Pancreas (tissue), 10 donors: ENCODE data around the gene B4GALNT3. TPM values are rescaled to one million over a fixed set of nuclear protein-coding genes. Genes with fewer than 3 reads are reported as not detected.

Experiments used
- ATAC-seq, 4 donors: fragments of 200-7000 bp; cut with Tn5 transposase; one replicate each; pipeline versions ENCODE4 v1.8.0 to v1.9.1; 2020; ENCODE audit warnings: mild to moderate bottlenecking in 4 of 4, moderate library complexity in 4 of 4
- DNase-seq, 6 donors: peaks; one replicate each; pipeline ENCODE4 v3.0.0-alpha.2; 2020
- FAIRE-seq: peaks from 2 replicates; lab custom pipeline; 2012; peaks lifted over from hg19 to GRCh38; lab: Jason Lieb, UNC
- H3K27ac ChIP-seq, 4 donors: fragments of 200-600 bp; sonication (generic); 1 replicate in 3 of 4; 2 replicates in 1 of 4; pipeline versions ENCODE4 v1.5.0 to v1.8.0; 2020
- H3K27me3 ChIP-seq, 4 donors: fragments of 200-600 bp; one replicate each; pipeline ENCODE4 v1.8.0; 2021
- H3K36me3 ChIP-seq, 3 donors: fragments of 200-600 bp; sonication (generic) in 1 of 3; one replicate each; pipeline versions ENCODE4 v1.5.0 to v1.8.0; 2020 to 2021
- H3K4me1 ChIP-seq, 3 donors: fragments of 200-600 bp; one replicate each; pipeline ENCODE4 v1.8.0; 2021
- H3K4me3 ChIP-seq, 4 donors: fragments of 200-600 bp; sonication (generic) in 2 of 4; one replicate each; pipeline versions ENCODE4 v1.5.0 to v1.8.0; 2020 to 2021
- H3K9me3 ChIP-seq, 4 donors: fragments of 200-600 bp; one replicate each; pipeline ENCODE4 v1.8.0; 2021
- WGBS, 2 donors: extraction: QIAGEN DNeasy Blood & Tissue Kit; methylation state at CpG; one replicate each; pipeline ENCODE4 v1.1.7; 2013; 5-methylcytosine and 5-hydroxymethylcytosine counted together
- intact Hi-C, 3 donors: fragments of 100-400 bp; cut with DNase I; formaldehyde crosslinking; loops; one replicate each; pipeline versions ENCODE4 v1.11.1 to v1.14.2; 2022
- polyA plus RNA-seq, 2 donors: library from polyadenylated mRNA; stranded (reverse); fragments of 200-250 nt; gene quantifications; one replicate each; pipeline ENCODE4 v1.2.3, GENCODE V29; 2013
- total RNA-seq, 6 donors: library from RNA; stranded (reverse); fragmentation: NEBNext Ultra II Directional in 4 of 6; extraction: Animal tissue kit (Norgen Biotek cat#: 25700) in 4 of 6; gene quantifications; one replicate each; pipeline versions ENCODE4 v1.2.1 to v1.2.4, GENCODE V29; 2021 to 2023
- TF ChIP-seq, protein P1 (sequence below), 4 donors: fragments of 200-600 bp; sonication (generic) in 3 of 4; IDR thresholded peaks; one replicate each; pipeline versions ENCODE4 v1.5.0 to v1.8.0; 2021; ENCODE audit warnings: antibody characterized with exemption in 4 of 4
- donor health status: healthy with polysubstance abuse.
- donor health status: DM: no; HTN: no; CAD: no; lungs with moderate emphysema.
- donor health status: DM: no; HTN: no; CAD: no.
- donor health status: control.
- donor health status: control.
- donor health status: Bipolar disorder and iron deficiency.
- donor health status: DM: yes; HTN: yes; CAD: no.
- donor health status: DM: no; HTN: no; CAD: no.
- donor health status: DM: no; HTN: no; CAD: no.
- donor health status: DM: yes; HTN: yes; CAD: no.

Gene B4GALNT3
- total and polyA plus RNA-seq, 8 donors: 3.8 to 19.5 (median 7.7) TPM

- DNase-seq (no peak), FAIRE-seq (no peak), ATAC-seq (no peak)
- no peaks in the 10 kb centered on the region for H3K36me3 ChIP-seq
- TF ChIP-seq, protein P1, sequence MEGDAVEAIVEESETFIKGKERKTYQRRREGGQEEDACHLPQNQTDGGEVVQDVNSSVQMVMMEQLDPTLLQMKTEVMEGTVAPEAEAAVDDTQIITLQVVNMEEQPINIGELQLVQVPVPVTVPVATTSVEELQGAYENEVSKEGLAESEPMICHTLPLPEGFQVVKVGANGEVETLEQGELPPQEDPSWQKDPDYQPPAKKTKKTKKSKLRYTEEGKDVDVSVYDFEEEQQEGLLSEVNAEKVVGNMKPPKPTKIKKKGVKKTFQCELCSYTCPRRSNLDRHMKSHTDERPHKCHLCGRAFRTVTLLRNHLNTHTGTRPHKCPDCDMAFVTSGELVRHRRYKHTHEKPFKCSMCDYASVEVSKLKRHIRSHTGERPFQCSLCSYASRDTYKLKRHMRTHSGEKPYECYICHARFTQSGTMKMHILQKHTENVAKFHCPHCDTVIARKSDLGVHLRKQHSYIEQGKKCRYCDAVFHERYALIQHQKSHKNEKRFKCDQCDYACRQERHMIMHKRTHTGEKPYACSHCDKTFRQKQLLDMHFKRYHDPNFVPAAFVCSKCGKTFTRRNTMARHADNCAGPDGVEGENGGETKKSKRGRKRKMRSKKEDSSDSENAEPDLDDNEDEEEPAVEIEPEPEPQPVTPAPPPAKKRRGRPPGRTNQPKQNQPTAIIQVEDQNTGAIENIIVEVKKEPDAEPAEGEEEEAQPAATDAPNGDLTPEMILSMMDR (IDR thresholded peaks at IDR 0.05): no peak
- no peak overlapping the region for H3K27ac ChIP-seq
- H3K27me3 ChIP-seq: no peaks in the 10 kb centered on the region
- 70 to 71% methylated on average over 9 of the region's 9 CpGs for WGBS, 2 donors
- intact Hi-C loops: loop anchor here in 1 of 3 donors (5.0 kb wide), 1 partner anchor 173 kb away; the partner anchor contains the start of gene WNK1
- H3K4me3 ChIP-seq: no peak overlapping the region
- H3K4me1 ChIP-seq: peaks cover 0 to 8% (median 0%) of the 10 kb centered on the region in 3 donors
- no peaks in the 10 kb centered on the region for H3K9me3 ChIP-seq
Measured at GRCh38 chr12:579420-580110, 119.8 kb downstream of the B4GALNT3 start.

GRCh38 chr12:580813-581212, 121.1 kb downstream of the B4GALNT3 start:
- TF ChIP-seq, protein P1 (IDR thresholded peaks at IDR 0.05): no peak
- Histone ChIP-seq H3K27ac (no peak overlapping the region), H3K27me3 (no peaks in the 10 kb centered on the region), H3K4me3 (no peak overlapping the region), H3K9me3 (no peaks in the 10 kb centered on the region), H3K4me1 (peaks cover 0 to 8% (median 0%) of the 10 kb centered on the region in 3 donors), H3K36me3 (no peaks in the 10 kb centered on the region)
- FAIRE-seq: no peak
- no peak for DNase-seq
- ATAC-seq: no peak
- WGBS, 2 donors: 89 to 93% methylated on average over 4 of the region's 4 CpGs
- intact Hi-C loops: no loop called here

- ATAC-seq (no peak), DNase-seq (no peak), FAIRE-seq (no peak)
- intact Hi-C loops: no loop called here
- WGBS, 2 donors: 93 to 99% methylated on average over 5 of the region's 5 CpGs
- TF ChIP-seq, protein P1 (IDR thresholded peaks at IDR 0.05): no peak
- no peaks in the 10 kb centered on the region for H3K36me3 ChIP-seq
- H3K27me3 ChIP-seq: no peaks in the 10 kb centered on the region
- H3K9me3 ChIP-seq: no peaks in the 10 kb centered on the region
- peaks cover 0 to 8% (median 0%) of the 10 kb centered on the region in 3 donors for H3K4me1 ChIP-seq
- H3K4me3 ChIP-seq: no peak overlapping the region
- H3K27ac ChIP-seq: no peak overlapping the region
Measured at GRCh38 chr12:581321-581720, 121.6 kb downstream of the B4GALNT3 start.

- TF ChIP-seq, protein P1 (IDR thresholded peaks at IDR 0.05): no peak
- intact Hi-C loops: no loop called here
- H3K9me3 ChIP-seq: no peaks in the 10 kb centered on the region
- ATAC-seq (no peak), DNase-seq (no peak), FAIRE-seq (no peak)
- no peak overlapping the region for H3K27ac ChIP-seq
- H3K27me3 ChIP-seq: no peaks in the 10 kb centered on the region
- 75 to 80% methylated on average over 9 of the region's 9 CpGs for WGBS, 2 donors
- H3K4me1 ChIP-seq: peaks cover 0 to 8% (median 0%) of the 10 kb centered on the region in 3 donors
- no peaks in the 10 kb centered on the region for H3K36me3 ChIP-seq
- H3K4me3 ChIP-seq: no peak overlapping the region
Measured at GRCh38 chr12:581746-582145, 122.0 kb downstream of the B4GALNT3 start.

DNA sequence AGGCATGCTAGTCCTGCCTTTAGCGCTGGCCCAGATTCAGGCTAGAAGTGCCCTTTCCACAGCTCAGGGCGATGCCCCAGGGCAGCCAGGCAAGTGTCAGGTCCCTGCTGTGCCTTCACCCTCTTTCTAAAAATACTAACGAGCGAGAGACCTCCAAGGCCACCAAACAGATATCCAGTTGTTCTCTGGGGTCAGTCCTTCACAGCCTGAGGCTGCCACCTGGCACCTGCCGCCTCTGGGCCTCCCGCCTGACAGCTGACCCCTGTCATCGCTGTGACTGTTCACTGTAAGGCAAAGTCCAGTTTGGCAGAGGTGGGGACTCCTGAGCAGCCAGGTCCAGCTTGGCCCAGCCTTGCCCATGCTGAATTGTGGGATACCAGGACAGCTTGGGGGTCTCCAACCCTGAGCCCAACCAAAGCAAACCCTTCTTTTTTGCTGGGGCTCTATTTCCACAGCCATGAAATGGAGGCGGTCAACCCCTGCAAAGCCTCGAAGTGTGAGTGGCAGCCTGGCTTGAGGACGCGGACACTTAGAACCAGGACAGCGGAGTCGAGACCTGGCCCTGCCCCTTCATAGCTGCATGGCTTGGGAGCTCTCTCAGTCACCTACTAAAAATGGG, 123.6 kb downstream of the B4GALNT3 start:
- DNase-seq (no peak), ATAC-seq (peak in 3 of 4 donors; percentile 42 to 75 (median 68)), FAIRE-seq (no peak)
- Histone ChIP-seq H3K36me3 (no peaks in the 10 kb centered on the region), H3K27me3 (no peaks in the 10 kb centered on the region), H3K4me1 (peaks cover 0 to 8% (median 0%) of the 10 kb centered on the region in 3 donors), H3K27ac (no peak overlapping the region), H3K4me3 (no peak overlapping the region), H3K9me3 (no peaks in the 10 kb centered on the region)
- TF ChIP-seq, protein P1 (IDR thresholded peaks at IDR 0.05): no peak
- WGBS, 2 donors: 47 to 48% methylated on average over 13 of the region's 13 CpGs
- intact Hi-C loops: no loop called here
